Right renal cortex interstitium (tissue), 3 donors: ENCODE results near the gene SLC9A3. TPM values are rescaled to one million over a fixed set of nuclear protein-coding genes. Genes with fewer than 3 reads are reported as not detected.
"Not testable (repeated sequence)": the region's sequence is repeated elsewhere in the genome, so short reads cannot be mapped to it uniquely, and the experiment has no call there.

Experiments used
- DNase-seq, 3 donors: peaks; one replicate each; pipeline ENCODE4 v3.0.0-alpha.2; 2013; ENCODE audit warnings: low read depth in 3 of 3, low spot score in 2 of 3
- polyA plus RNA-seq, 3 donors: library from polyadenylated mRNA; unstranded; fragments of 120-200 nt; gene quantifications; one replicate each; pipeline ENCODE4 v1.2.1, GENCODE V29; 2013; ENCODE audit not compliant: insufficient read length in 3 of 3

SLC9A3 gene
- polyA plus RNA-seq, 3 donors, result 34.9 to 43.2 (median 40.7) TPM

GRCh38 chr5:511476-511875 lies 12.8 kb downstream of the SLC9A3 start:
- DNase-seq, result no peak

GRCh38 chr5:510521-510920 lies 13.7 kb downstream of the SLC9A3 start:
- no peak for DNase-seq

- DNase-seq, result no peak
Observed at GRCh38 chr5:509611-510185, 14.6 kb downstream of the SLC9A3 start.

- DNase-seq, result not testable (repeated sequence)
Observed at GRCh38 chr5:507986-508575, 16.2 kb downstream of the SLC9A3 start.

- DNase-seq, result no peak
Observed at GRCh38 chr5:505951-506525, 18.2 kb downstream of the SLC9A3 start.

GRCh38 chr5:504326-505154 lies 19.7 kb downstream of the SLC9A3 start:
- DNase-seq, result no peak

GRCh38 chr5:502325-503079 lies 21.7 kb downstream of the SLC9A3 start:
- DNase-seq, result no peak

GRCh38 chr5:501831-502184 lies 22.4 kb downstream of the SLC9A3 start:
- DNase-seq, result no peak

GRCh38 chr5:501105-501830 lies 23.0 kb downstream of the SLC9A3 start:
- no peak for DNase-seq

- DNase-seq, result no peak
Observed at GRCh38 chr5:500491-500890, 23.8 kb downstream of the SLC9A3 start.

GRCh38 chr5:499233-500209 lies 24.7 kb downstream of the SLC9A3 start:
- no peak for DNase-seq

GRCh38 chr5:497871-498509 lies 26.3 kb downstream of the SLC9A3 start:
- DNase-seq, result no peak

- DNase-seq, result no peak
Observed at GRCh38 chr5:497090-497700, 27.1 kb downstream of the SLC9A3 start.

- DNase-seq, result no peak
Observed at GRCh38 chr5:496028-496427, 28.2 kb downstream of the SLC9A3 start.

GRCh38 chr5:494667-495255 lies 29.5 kb downstream of the SLC9A3 start:
- no peak for DNase-seq

GRCh38 chr5:493758-494157 lies 30.5 kb downstream of the SLC9A3 start:
- no peak for DNase-seq

- no peak for DNase-seq
Observed at GRCh38 chr5:493119-493701, 31.0 kb downstream of the SLC9A3 start.
